Type B pancreatic cell (in vitro differentiated cells): ENCODE measurements around the gene LINC00237. TPM values are rescaled to one million over a fixed set of nuclear protein-coding genes. Genes with fewer than 3 reads are reported as not detected.

ENCODE experiments used
- DNase-seq: peaks from one replicate; pipeline ENCODE4 v3.0.0; 2021; ENCODE audit warnings: mixed read lengths; ENCODE audit not compliant: unreplicated experiment; ENCODE audit errors: extremely low spot score
- H3K27ac Mint-ChIP-seq: 2 replicates; pipeline ENCODE4 v1.8.0; 2021; ENCODE audit warnings: mild to moderate bottlenecking, mixed read lengths
- H3K27me3 Mint-ChIP-seq: 2 replicates; pipeline ENCODE4 v1.8.0; 2021; ENCODE audit warnings: mixed read lengths
- H3K36me3 Mint-ChIP-seq: 2 replicates; pipeline ENCODE4 v1.8.0; 2021; ENCODE audit warnings: mixed read lengths
- H3K4me1 Mint-ChIP-seq: one replicate; pipeline ENCODE4 v1.8.0; 2021; ENCODE audit warnings: mixed read lengths; ENCODE audit not compliant: unreplicated experiment
- H3K4me3 Mint-ChIP-seq: 2 replicates; pipeline ENCODE4 v1.8.0; 2021; ENCODE audit warnings: mild to moderate bottlenecking, mixed read lengths
- H3K9me3 Mint-ChIP-seq: 2 replicates; pipeline ENCODE4 v1.8.0; 2021; ENCODE audit warnings: mixed read lengths
- total RNA-seq: library from RNA; stranded (reverse); gene quantifications from 2 replicates; pipeline ENCODE4 v1.2.1, GENCODE V29; 2021; ENCODE audit warnings: low replicate concordance
- TF ChIP-seq, protein P1 (sequence below): fragments of 200-600 bp; sonication (generic); conservative IDR thresholded peaks from 2 replicates; pipeline ENCODE4 v1.5.0; 2021; ENCODE audit warnings: antibody characterized with exemption, mild to moderate bottlenecking

Gene LINC00237
- total RNA-seq, 1 donor from 2014 or later, result not detected

- no peak overlapping the region for H3K4me3 Mint-ChIP-seq
- DNase-seq, result no peak
- no peaks in the 10 kb centered on the region for H3K9me3 Mint-ChIP-seq
- TF ChIP-seq, protein P1, sequence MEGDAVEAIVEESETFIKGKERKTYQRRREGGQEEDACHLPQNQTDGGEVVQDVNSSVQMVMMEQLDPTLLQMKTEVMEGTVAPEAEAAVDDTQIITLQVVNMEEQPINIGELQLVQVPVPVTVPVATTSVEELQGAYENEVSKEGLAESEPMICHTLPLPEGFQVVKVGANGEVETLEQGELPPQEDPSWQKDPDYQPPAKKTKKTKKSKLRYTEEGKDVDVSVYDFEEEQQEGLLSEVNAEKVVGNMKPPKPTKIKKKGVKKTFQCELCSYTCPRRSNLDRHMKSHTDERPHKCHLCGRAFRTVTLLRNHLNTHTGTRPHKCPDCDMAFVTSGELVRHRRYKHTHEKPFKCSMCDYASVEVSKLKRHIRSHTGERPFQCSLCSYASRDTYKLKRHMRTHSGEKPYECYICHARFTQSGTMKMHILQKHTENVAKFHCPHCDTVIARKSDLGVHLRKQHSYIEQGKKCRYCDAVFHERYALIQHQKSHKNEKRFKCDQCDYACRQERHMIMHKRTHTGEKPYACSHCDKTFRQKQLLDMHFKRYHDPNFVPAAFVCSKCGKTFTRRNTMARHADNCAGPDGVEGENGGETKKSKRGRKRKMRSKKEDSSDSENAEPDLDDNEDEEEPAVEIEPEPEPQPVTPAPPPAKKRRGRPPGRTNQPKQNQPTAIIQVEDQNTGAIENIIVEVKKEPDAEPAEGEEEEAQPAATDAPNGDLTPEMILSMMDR, result no peak
- H3K27ac Mint-ChIP-seq, result no peak overlapping the region
- no peaks in the 10 kb centered on the region for H3K36me3 Mint-ChIP-seq
- peaks cover 97% of the 10 kb centered on the region for H3K27me3 Mint-ChIP-seq
- H3K4me1 Mint-ChIP-seq, result peaks cover 7% of the 10 kb centered on the region
Observed at GRCh38 chr20:21092806-21093205, 13.4 kb downstream of the LINC00237 start.

DNA sequence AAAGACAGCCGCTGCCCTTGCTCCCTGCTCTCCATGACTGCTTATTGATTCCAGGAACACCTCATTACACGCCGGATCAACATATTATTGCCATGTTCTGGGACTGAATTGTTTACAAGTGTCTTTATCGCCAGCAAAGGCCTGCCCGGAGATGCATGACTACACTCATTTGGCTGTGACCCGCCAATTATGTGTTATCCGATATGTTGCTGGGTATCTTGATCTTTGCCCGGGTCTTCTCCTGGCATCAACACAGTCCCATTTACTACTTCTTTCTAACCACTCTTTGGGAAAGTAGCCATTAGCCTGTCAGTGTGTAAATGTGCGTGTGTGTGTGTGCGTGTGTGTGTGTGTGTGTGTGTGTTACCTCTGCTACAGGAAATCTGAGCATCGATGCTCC lies 15.4 kb downstream of the LINC00237 start:
- no peak for DNase-seq
- H3K36me3 Mint-ChIP-seq, result no peaks in the 10 kb centered on the region
- TF ChIP-seq, protein P1, result no peak
- no peaks in the 10 kb centered on the region for H3K9me3 Mint-ChIP-seq
- H3K4me1 Mint-ChIP-seq, result peaks cover 7% of the 10 kb centered on the region
- no peak overlapping the region for H3K27ac Mint-ChIP-seq
- peaks cover 86% of the 10 kb centered on the region for H3K27me3 Mint-ChIP-seq
- H3K4me3 Mint-ChIP-seq, result no peak overlapping the region

DNA sequence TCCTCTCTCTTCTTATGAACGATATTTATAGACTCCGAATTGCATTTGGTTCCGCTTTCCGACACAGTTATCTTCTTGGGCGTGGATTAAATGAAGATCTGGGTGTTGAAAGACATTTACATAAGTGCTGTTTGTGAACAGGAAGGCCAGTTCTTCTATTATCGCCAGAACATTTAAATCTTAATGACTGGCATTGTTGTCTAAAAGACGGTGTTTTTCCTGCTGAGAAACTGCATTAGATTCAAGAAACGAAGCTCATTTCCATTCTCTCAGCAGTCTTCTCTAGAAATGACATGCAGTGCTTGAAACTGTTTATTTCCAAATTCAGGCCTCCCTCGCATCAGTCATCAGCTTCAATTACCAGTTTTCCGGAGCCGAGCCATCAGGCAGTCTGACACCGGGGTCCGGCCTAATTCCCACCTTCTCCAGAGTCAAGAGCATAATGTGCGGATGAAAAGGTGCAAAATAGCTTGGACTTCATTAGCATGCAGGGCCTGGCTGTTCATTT lies 16.0 kb downstream of the LINC00237 start:
- Mint-ChIP-seq H3K27ac (no peak overlapping the region), H3K36me3 (no peaks in the 10 kb centered on the region), H3K4me1 (peaks cover 7% of the 10 kb centered on the region), H3K9me3 (no peaks in the 10 kb centered on the region), H3K27me3 (peaks cover 80% of the 10 kb centered on the region), H3K4me3 (no peak overlapping the region)
- DNase-seq, result no peak
- TF ChIP-seq, protein P1, result no peak

DNA sequence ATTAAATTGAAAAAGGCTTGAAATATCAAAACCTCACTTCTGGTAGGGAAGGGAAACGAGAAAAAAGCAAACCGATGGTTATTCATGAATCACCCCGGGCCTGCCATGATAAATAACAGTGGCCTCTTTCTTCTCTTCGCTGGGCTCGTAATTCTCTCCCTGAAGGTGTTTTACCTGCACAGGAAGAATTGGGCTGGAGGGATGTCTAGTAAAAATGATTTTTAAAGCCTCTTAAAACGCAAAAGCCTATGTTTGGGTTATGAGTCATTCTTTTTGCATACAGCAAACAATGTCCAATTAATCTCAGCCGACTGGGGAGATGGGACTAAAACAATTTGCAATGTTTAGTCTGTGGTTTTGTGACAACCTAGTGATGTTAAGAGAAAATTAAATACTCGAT lies 16.8 kb downstream of the LINC00237 start:
- Mint-ChIP-seq H3K36me3 (no peaks in the 10 kb centered on the region), H3K4me3 (no peak overlapping the region), H3K9me3 (no peaks in the 10 kb centered on the region), H3K27ac (no peak overlapping the region), H3K27me3 (peaks cover 74% of the 10 kb centered on the region), H3K4me1 (peaks cover 7% of the 10 kb centered on the region)
- no peak for DNase-seq
- TF ChIP-seq, protein P1, result no peak

DNA sequence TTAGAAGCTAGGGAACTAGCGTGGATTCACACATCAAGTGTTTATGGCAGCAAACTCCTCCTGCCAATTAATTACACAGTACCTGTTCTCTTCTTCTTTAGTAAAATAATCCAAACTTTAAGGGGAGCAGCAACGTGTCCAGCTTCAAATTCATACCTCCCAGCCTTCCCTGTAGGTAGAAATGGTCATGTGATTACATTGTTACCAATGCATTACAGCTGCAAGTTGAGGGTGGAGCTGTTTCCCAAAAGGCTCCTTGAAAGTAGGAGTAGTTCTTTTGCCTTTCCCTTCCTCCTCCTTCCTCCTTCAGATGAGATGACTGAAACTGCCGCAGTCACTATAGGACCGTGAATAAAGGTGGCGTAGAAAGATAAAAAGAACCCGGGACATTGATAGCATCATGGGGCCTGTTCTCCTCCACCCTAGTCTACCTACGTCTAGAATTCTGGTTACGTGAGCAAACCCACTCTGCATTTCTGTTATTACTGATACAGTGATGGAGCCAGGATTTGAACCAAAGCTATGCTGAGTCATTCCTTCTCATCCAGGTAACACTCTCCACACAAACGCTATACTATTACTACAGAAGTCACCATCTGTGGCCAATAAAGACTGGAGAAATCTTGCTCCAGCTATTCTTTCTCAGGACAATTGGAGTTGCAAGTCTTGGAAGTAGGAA lies 18.2 kb downstream of the LINC00237 start:
- Mint-ChIP-seq H3K9me3 (no peaks in the 10 kb centered on the region), H3K27me3 (peaks cover 68% of the 10 kb centered on the region), H3K36me3 (no peaks in the 10 kb centered on the region), H3K4me1 (peaks cover 7% of the 10 kb centered on the region), H3K4me3 (no peak overlapping the region), H3K27ac (no peak overlapping the region)
- DNase-seq, result no peak
- TF ChIP-seq, protein P1, result no peak
